DND-41 (cell line): ENCODE measurements around the gene RIPK4.
"Not testable (repeated sequence)": the region's sequence is repeated elsewhere in the genome, so short reads cannot be mapped to it uniquely, and the experiment has no call there.

ENCODE experiments used
- ATAC-seq: fragments of 200-7000 bp; cut with Tn5 transposase; 3 replicates; pipeline ENCODE4 v1.9.1; 2021; ENCODE audit warnings: low read depth; ENCODE audit not compliant: insufficient read depth
- DNase-seq: peaks from one replicate; pipeline ENCODE4 v3.0.0-alpha.2; 2020
- H2AFZ ChIP-seq: 2 replicates; pipeline ENCODE4 v1.6.0; 2012; ENCODE audit warnings: low read depth, low read length
- H3K27ac ChIP-seq: 2 replicates; pipeline ENCODE4 v1.5.1; 2012; ENCODE audit warnings: low read length, inconsistent platforms
- H3K27me3 ChIP-seq: fragments of 200-600 bp; sonication (generic); 2 replicates; pipeline ENCODE4 v1.6.0; 2012; ENCODE audit warnings: low read length, mild to moderate bottlenecking, inconsistent platforms; ENCODE audit not compliant: insufficient read depth, poor library complexity
- H3K36me3 ChIP-seq: 2 replicates; pipeline ENCODE4 v1.5.1; 2012; ENCODE audit warnings: low read length, inconsistent platforms; ENCODE audit not compliant: insufficient read depth
- H3K4me1 ChIP-seq: 2 replicates; pipeline ENCODE4 v1.5.1; 2012; ENCODE audit warnings: mild to moderate bottlenecking, low read length; ENCODE audit not compliant: insufficient read depth
- H3K4me2 ChIP-seq: 2 replicates; pipeline ENCODE4 v1.6.0; 2012; ENCODE audit warnings: mild to moderate bottlenecking, moderate library complexity, low read length, inconsistent platforms; ENCODE audit not compliant: insufficient read depth
- H3K4me3 ChIP-seq, 2 experiments: fragments of 200-600 bp in 1 of 2; shearing (Covaris generic) in 1 of 2; 2 replicates each; pipeline ENCODE4 v1.5.1; 2012 to 2016; ENCODE audit warnings: inconsistent platforms in 2 of 2, low read length in 2 of 2, mild to moderate bottlenecking in 2 of 2, low read depth in 1 of 2, moderate library complexity in 1 of 2
- H3K79me2 ChIP-seq: 2 replicates; pipeline ENCODE4 v1.6.0; 2012; ENCODE audit warnings: low read length, inconsistent platforms; ENCODE audit not compliant: insufficient read depth
- H3K9ac ChIP-seq: 2 replicates; pipeline ENCODE4 v1.6.0; 2012; ENCODE audit warnings: low read depth, mild to moderate bottlenecking, inconsistent platforms, low read length, moderate library complexity
- H3K9me3 ChIP-seq: 2 replicates; pipeline ENCODE4 v1.5.1; 2012; ENCODE audit warnings: low read length, moderate library complexity, mild to moderate bottlenecking, inconsistent platforms; ENCODE audit not compliant: insufficient read depth, severe bottlenecking
- H4K20me1 ChIP-seq: 2 replicates; pipeline ENCODE4 v1.6.0; 2012; ENCODE audit warnings: low read length; ENCODE audit not compliant: insufficient read depth
- EZH2 ChIP-seq: IDR thresholded peaks from 3 replicates; pipeline ENCODE4 v1.6.1; 2012; ENCODE audit warnings: borderline replicate concordance, low read depth, mild to moderate bottlenecking, moderate library complexity, low read length, inconsistent platforms; ENCODE audit not compliant: severe bottlenecking
- TF ChIP-seq, protein P1 (sequence below): IDR thresholded peaks from 2 replicates; pipeline ENCODE4 v1.5.1; 2012; ENCODE audit warnings: borderline replicate concordance, low read length, moderate library complexity, mild to moderate bottlenecking; ENCODE audit not compliant: poor library complexity, severe bottlenecking; ENCODE audit errors: extremely low read depth

The RIPK4 gene

DNA sequence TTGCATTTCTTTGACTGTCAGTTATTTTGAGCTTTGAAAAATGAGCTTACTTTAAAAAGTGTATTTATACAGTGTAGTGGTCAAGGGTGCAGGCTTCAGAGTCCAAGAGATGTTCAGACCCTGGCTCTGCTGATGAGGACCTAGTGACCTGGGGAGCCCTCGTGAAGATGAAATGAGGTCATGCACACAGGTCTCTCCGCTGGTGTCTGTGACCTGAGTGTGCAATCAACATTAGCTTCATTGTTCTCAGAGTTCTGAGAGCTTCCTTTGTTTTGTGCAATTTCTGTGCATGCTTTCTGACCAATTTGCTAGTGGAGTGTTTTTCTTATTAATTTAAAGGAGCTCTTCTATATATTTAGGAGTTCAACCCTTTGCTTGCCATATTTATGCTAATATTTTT, 71.3 kb downstream of the RIPK4 start:
- H3K9ac ChIP-seq: no peak overlapping the region
- DNase-seq: no peak
- no peak for ATAC-seq
- no peaks in the 10 kb centered on the region for H3K79me2 ChIP-seq
- peaks cover 11% of the 10 kb centered on the region for H3K4me1 ChIP-seq
- H4K20me1 ChIP-seq: no peaks in the 10 kb centered on the region
- H3K4me3 ChIP-seq: no peak overlapping the region
- no peak overlapping the region for H2AFZ ChIP-seq
- no peaks in the 10 kb centered on the region for H3K36me3 ChIP-seq
- H3K9me3 ChIP-seq: no peaks in the 10 kb centered on the region
- H3K27ac ChIP-seq: no peak overlapping the region
- no peak overlapping the region for H3K4me2 ChIP-seq
- H3K27me3 ChIP-seq: no peaks in the 10 kb centered on the region
- TF ChIP-seq, protein P1, sequence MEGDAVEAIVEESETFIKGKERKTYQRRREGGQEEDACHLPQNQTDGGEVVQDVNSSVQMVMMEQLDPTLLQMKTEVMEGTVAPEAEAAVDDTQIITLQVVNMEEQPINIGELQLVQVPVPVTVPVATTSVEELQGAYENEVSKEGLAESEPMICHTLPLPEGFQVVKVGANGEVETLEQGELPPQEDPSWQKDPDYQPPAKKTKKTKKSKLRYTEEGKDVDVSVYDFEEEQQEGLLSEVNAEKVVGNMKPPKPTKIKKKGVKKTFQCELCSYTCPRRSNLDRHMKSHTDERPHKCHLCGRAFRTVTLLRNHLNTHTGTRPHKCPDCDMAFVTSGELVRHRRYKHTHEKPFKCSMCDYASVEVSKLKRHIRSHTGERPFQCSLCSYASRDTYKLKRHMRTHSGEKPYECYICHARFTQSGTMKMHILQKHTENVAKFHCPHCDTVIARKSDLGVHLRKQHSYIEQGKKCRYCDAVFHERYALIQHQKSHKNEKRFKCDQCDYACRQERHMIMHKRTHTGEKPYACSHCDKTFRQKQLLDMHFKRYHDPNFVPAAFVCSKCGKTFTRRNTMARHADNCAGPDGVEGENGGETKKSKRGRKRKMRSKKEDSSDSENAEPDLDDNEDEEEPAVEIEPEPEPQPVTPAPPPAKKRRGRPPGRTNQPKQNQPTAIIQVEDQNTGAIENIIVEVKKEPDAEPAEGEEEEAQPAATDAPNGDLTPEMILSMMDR: no peak
- no peak for TF ChIP-seq EZH2

DNA sequence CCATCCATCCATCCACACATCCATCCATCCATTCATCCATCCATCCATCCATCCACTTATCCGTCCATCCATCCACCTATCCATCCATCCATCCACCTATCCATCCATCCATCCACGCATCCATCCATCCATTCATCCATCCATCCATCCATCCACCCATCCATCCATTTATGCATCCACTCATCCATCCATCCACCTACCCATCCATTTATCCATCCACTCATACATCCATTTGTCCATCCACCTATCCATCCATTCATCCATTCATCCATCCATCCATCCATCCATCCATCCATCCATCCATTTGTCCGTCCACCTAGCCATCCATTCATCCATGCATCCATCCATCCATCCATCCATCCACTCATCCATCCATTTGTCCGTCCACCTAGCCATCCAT, 72.8 kb downstream of the RIPK4 start:
- H3K9ac ChIP-seq, H2AFZ ChIP-seq, H3K36me3 ChIP-seq, H3K9me3 ChIP-seq, H3K27me3 ChIP-seq, H3K27ac ChIP-seq, H4K20me1 ChIP-seq, ATAC-seq, H3K79me2 ChIP-seq, H3K4me2 ChIP-seq, H3K4me3 ChIP-seq, DNase-seq: not testable (repeated sequence)
- peaks cover 11% of the 10 kb centered on the region for H3K4me1 ChIP-seq

- no peak for TF ChIP-seq EZH2
- TF ChIP-seq, protein P1: no peak
- Histone ChIP-seq H3K4me3 (no peak overlapping the region), H3K36me3 (no peaks in the 10 kb centered on the region), H3K79me2 (no peaks in the 10 kb centered on the region), H2AFZ (no peak overlapping the region), H3K27ac (no peak overlapping the region), H3K27me3 (no peaks in the 10 kb centered on the region), H4K20me1 (no peaks in the 10 kb centered on the region), H3K9ac (no peak overlapping the region), H3K4me1 (peaks cover 11% of the 10 kb centered on the region), H3K4me2 (no peak overlapping the region), H3K9me3 (no peaks in the 10 kb centered on the region)
- no peak for ATAC-seq
- no peak for DNase-seq
These were observed 74.7 kb downstream of the RIPK4 start for GRCh38 chr21:41692185-41692565.

DNA sequence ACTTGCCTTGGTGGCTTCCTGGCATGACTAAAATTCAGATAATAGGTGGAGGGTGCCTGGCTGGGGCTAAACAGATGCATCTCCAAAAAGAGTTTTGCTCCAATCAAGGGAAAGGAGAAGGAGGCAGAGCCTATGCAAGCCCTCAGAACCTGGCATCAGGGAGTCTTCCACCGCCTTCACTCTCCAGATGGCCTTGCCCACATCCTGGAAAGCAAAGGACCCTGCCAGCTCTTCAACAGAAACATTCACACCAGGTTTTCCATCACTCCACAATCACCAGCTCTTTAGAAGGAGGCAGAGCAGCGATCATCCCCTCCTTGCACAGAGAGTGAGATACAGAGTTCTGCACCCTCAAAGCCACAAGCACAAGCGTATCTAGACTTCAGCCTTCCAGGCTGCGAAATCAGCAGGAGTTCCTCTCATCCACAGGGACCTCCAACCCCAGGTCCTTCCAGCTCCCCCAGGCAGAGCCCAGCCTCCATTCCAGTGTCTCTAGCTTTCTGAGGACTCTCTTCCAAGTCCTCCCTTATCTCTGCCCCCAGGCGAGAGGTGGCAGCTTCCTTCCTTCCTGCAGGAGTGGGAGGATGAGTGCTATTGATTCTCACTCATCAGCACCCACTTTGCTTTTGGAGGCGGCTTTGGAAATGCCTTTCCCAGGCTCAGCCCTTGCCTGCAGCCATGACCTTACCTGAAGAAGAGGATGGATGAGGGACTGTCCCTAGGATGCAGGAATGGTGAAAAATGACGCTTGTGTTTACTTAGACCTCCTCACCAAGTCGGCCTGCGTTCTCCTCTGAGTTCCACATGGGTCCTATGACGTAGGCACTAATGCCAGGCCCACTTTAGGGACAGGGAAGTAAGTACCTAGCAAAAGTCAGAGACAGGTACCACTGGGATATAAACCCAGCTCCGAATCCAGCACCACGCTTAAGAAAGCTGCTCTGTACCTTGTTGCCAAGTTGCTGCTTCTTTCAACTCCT, 75.4 kb downstream of the RIPK4 start:
- H3K27me3 ChIP-seq: no peaks in the 10 kb centered on the region
- DNase-seq (peak; percentile 28), ATAC-seq (peak; percentile 58)
- no peak overlapping the region for H3K4me2 ChIP-seq
- peaks cover 11% of the 10 kb centered on the region for H3K4me1 ChIP-seq
- H3K4me3 ChIP-seq: no peak overlapping the region
- TF ChIP-seq EZH2: no peak
- TF ChIP-seq, protein P1: no peak
- no peaks in the 10 kb centered on the region for H3K79me2 ChIP-seq
- no peaks in the 10 kb centered on the region for H3K36me3 ChIP-seq
- no peaks in the 10 kb centered on the region for H4K20me1 ChIP-seq
- H2AFZ ChIP-seq: no peak overlapping the region
- peak overlapping the region; percentile 26; the same call in 1 of the 2 replicates for H3K27ac ChIP-seq
- no peak overlapping the region for H3K9ac ChIP-seq
- no peaks in the 10 kb centered on the region for H3K9me3 ChIP-seq
